SH-SY5Y (cell line): ENCODE results near the gene FGF19.

Source experiments
- GATA2 ChIP-seq: IDR thresholded peaks from 2 replicates; pipeline ENCODE4 v1.6.1; 2011; ENCODE audit warnings: mild to moderate bottlenecking, low read depth, low read length
- GATA3 ChIP-seq: IDR thresholded peaks from 2 replicates; pipeline ENCODE4 v1.6.1; 2011; ENCODE audit warnings: low read depth, mild to moderate bottlenecking, low read length, moderate library complexity

FGF19 gene

DNA sequence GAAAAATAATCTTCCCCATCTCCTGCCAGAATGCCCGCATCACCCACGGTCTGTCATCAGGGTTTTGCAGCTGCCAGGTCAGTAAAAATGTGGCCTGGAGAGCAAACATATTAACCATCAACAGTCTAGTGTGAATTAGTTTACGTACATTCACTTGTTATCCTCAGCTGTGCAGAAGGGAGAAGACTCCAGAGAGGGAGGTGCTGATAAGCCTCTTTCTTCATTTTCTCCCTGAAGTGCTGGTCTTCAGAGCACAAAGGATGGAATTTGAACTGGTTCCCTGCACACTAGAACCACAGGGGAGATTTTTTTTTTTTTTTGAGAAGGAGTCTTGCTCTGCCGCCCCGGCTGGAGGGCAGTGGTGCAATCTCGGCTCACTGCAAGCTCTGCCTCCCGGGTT lies 8.2 kb downstream of the FGF19 start:
- no peak for TF ChIP-seq GATA2
- no peak for TF ChIP-seq GATA3

- TF ChIP-seq GATA2 (no peak), GATA3 (no peak)
Observed at GRCh38 chr11:69694781-69695180, 9.0 kb downstream of the FGF19 start.

DNA sequence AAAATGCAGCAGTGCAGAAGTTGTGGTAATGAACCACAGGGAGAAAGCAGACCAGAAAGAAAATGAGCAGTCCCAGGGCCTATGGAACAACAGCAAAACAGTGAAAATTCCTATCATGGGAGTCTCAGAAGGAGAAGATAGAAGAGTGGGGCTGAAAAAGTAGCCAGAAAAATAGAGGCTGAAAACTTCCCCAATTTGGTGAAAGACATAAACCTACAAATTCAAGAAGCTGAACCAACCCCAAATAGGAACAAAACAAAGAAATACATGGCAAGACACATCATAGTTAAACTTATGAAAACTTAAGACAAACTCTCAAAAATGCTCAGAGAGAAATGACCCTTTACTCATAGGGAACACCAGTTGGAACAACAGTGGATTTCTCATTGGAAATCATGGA lies 11.4 kb downstream of the FGF19 start:
- TF ChIP-seq GATA3 = no peak
- TF ChIP-seq GATA2 = no peak

GRCh38 chr11:69691463-69691862 lies 12.4 kb downstream of the FGF19 start:
- TF ChIP-seq GATA3 (no peak), GATA2 (no peak)

DNA sequence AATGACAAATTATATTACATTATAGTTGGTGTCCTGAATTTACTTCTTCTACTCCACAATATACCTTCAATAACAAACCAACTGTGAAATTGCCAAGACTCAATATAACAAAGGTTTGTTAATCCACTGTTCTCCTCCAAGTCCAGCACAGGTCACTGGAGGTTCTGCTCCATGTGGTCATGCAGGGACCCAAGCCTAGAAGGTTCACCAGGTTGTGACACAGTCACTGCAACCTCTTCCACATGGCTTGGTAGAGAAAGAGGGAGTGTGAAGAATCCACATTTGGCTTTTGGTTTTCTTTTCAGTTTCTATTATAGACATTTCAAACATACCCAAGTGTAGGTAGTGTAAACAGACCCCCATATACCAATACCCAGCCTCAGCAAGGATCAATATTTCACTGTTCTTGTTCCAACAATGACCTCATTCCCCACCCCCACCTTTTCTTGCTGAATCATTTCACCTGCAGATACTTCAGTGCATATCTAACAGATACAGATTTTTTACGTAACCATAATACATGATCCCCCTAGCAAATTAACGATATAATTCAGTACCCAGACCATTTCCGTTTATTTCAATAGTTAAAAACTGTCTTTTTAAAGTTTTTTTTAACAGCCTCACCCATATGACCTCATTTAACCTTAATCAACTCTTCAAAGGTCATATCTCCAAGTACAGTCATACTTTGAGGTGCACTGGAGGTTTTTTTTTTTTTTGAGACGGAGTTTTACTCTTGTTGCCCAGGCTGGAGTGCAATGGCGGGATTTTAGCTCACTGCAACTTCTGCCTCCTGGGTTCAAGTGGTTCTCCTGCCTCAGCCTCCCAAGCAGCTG lies 14.1 kb downstream of the FGF19 start:
- no peak for TF ChIP-seq GATA2
- no peak for TF ChIP-seq GATA3

DNA sequence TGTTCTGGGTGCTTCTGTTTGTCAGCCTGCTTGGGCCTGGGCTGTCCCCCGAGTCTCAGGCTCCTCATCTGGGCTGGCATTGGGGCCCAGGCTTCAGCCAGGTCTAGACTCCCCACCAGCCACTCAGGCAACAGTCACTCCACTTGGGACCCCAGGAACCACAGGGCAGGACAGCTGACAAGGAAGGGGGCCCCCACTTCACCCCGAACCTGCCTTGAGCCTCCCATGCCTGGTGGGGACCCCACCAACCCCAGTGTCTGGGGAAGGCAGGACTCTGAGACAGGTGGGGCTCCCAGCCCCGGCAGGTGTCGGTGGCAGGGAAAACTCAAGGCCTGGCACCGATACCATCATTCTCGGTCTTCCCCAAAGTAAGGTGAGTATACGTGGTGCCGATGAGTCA lies 17.0 kb downstream of the FGF19 start:
- TF ChIP-seq GATA2 (no peak), GATA3 (no peak)

- TF ChIP-seq GATA3 = no peak
- no peak for TF ChIP-seq GATA2
Observed at GRCh38 chr11:69686452-69686851, 17.4 kb downstream of the FGF19 start.

DNA sequence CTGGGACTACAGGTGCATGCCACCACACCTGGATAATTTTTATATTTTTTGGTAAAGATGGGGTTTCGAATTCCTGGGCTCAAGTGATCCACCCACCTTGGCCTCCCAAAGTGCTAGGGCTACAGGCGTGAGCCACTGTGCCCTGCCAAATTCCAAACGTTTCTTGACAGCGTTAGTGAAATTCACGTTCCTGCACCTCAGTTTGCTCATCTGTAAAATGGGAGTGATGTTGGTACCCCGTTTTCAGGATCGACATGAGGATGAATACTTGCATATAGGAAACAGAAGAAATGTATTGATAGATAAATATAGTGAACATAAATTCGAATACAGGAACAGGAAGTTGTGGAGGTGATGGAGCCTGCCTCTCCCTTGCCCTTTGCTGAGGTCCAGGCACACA lies 18.5 kb downstream of the FGF19 start:
- no peak for TF ChIP-seq GATA2

DNA sequence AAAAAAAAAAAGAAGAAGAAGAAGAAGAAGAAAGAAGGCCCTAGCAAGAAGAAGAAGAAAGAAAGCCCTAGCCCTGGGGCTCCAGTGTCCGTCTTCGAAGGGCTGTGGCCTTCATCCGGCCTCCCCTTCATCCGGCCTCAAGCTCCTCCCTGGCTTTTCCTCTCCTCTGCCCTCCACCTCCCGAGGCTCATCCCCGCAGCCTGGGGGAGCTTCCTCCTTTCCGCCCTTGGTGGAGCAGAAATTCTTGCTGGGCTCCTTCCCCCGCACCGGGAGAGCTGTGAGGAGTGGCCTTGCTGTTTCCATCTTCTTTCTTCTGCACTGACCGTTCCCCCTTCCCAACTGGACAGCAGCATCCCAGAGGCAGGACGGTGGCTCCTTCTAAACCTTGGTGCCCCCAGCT lies 19.2 kb downstream of the FGF19 start:
- TF ChIP-seq GATA3 (no peak), GATA2 (no peak)

- TF ChIP-seq GATA3 = no peak
Observed at GRCh38 chr11:69683764-69684333, 20.0 kb downstream of the FGF19 start.

DNA sequence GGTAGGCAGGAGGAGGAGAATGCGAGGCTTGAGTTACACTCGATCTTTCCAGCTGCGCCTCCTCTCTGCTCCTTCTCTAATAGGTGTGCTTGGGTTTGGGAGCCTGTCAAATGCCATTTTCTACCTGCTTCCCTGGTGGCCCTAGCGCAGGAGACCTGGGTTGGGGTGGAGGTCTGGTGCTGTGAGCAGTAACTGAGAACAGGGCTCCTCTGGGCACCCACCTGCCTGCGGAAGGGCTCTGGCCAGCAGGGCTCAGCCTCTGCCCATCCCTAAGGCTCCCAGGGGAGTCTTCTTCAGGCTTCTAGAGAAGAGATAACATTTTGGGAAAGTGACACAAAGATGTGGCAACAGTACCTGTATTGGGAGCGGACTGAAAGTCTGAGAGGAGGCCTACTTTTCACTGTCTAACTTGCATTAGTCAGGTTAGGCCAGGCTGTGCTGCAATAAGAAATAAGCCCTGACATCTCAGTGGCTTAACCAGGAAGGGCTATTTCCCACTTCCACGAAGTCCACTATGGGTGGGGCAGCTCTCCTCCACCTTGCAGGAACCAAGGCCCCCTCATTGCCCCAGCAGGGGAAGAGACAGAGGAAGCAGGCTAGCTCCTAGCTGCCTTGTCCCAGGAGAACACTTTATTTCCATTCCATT lies 21.0 kb downstream of the FGF19 start:
- TF ChIP-seq GATA3 = no peak
- no peak for TF ChIP-seq GATA2

- TF ChIP-seq GATA2 (no peak), GATA3 (no peak)
Observed at GRCh38 chr11:69682221-69682620, 21.6 kb downstream of the FGF19 start.

DNA sequence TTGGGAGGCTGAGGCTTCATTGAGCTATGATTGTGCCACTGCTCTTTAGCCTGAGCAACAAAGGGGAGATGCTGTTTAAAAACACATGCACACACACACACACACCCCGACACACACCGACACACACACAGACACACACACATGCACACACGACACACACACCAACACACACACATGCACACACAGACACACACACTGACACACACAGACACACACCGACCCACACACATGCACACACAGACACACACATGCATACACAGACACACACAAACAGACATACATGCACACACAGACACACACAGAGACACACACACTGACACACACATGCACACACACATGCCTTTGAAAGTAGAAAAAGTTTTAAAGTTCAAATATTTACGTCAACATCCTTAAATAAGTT lies 23.1 kb downstream of the FGF19 start:
- TF ChIP-seq GATA3 (no peak), GATA2 (no peak)

- no peak for TF ChIP-seq GATA2
- TF ChIP-seq GATA3 = no peak
Observed at GRCh38 chr11:69677749-69678148, 26.1 kb downstream of the FGF19 start.
